ENCODE data around the gene ADAMTS18. TPM values are rescaled to one million over a fixed set of nuclear protein-coding genes. Genes with fewer than 3 reads are reported as not detected.
"Not testable (repeated sequence)": the region's sequence is repeated elsewhere in the genome, so short reads cannot be mapped to it uniquely, and the experiment has no call there.

ADAMTS18 gene
- total and polyA plus RNA-seq, 9 donors, result 0.05 to 2.3 (median 0.79) TPM; not detected in 1

- intact Hi-C loops (cut with DNase I), result no loop called here
- no peak overlapping the region for H3K27ac ChIP-seq
- H3K4me1 ChIP-seq (ENCODE audit: insufficient read depth), result no peaks in the 10 kb centered on the region
- TF ChIP-seq POLR2A (IDR thresholded peaks at IDR 0.05) (no peak), CTCF (IDR thresholded peaks at IDR 0.05) (no peak), EP300 (IDR thresholded peaks at IDR 0.05) (no peak)
- no peaks in the 10 kb centered on the region for H3K9me3 ChIP-seq
- no peak for DNase-seq
- 20 to 39% (median 34%) methylated on average over 2 of the region's 2 CpGs for WGBS, 3 donors
- H3K27me3 ChIP-seq, result no peaks in the 10 kb centered on the region
- H3K36me3 ChIP-seq, result no peaks in the 10 kb centered on the region
- H3K4me3 ChIP-seq, result no peak overlapping the region
Observed at GRCh38 chr16:77282345-77282744, 152.5 kb downstream of the ADAMTS18 start.

GRCh38 chr16:77279316-77279715 is 155.5 kb downstream of the ADAMTS18 start:
- intact Hi-C loops (cut with DNase I); H3K27ac ChIP-seq; H3K4me1 ChIP-seq (ENCODE audit: insufficient read depth); H3K4me3 ChIP-seq; DNase-seq; H3K27me3 ChIP-seq; H3K9me3 ChIP-seq; H3K36me3 ChIP-seq: not testable (repeated sequence)
- WGBS, 3 donors, result 39 to 48% (median 43%) methylated on average over 8 of the region's 8 CpGs

- Histone ChIP-seq H3K4me1 (ENCODE audit: insufficient read depth) (no peaks in the 10 kb centered on the region), H3K9me3 (no peaks in the 10 kb centered on the region), H3K36me3 (no peaks in the 10 kb centered on the region), H3K4me3 (no peak overlapping the region), H3K27me3 (no peaks in the 10 kb centered on the region), H3K27ac (no peak overlapping the region)
- DNase-seq, result no peak
- WGBS, 3 donors, result 89 to 95% (median 89%) methylated on average over 2 of the region's 2 CpGs
- intact Hi-C loops (cut with DNase I), result loop anchor here in 1 of 4 donors (1.0 kb wide), 1 partner anchor 32 kb away; no protein-coding TSS in a partner anchor
- no peak for TF ChIP-seq CTCF (IDR thresholded peaks at IDR 0.05)
- TF ChIP-seq EP300 (IDR thresholded peaks at IDR 0.05), result no peak
- TF ChIP-seq POLR2A (IDR thresholded peaks at IDR 0.05), result no peak
Observed at GRCh38 chr16:77277571-77277970, 157.3 kb downstream of the ADAMTS18 start.

GRCh38 chr16:77277141-77277540 is 157.7 kb downstream of the ADAMTS18 start:
- WGBS, 3 donors, result 43 to 80% (median 78%) methylated on average over 2 of the region's 2 CpGs
- Histone ChIP-seq H3K36me3 (no peaks in the 10 kb centered on the region), H3K4me1 (ENCODE audit: insufficient read depth) (no peaks in the 10 kb centered on the region), H3K4me3 (no peak overlapping the region), H3K27me3 (no peaks in the 10 kb centered on the region), H3K27ac (no peak overlapping the region), H3K9me3 (no peaks in the 10 kb centered on the region)
- intact Hi-C loops (cut with DNase I), result loop anchor here in 1 of 4 donors (1.0 kb wide), 1 partner anchor 32 kb away; no protein-coding TSS in a partner anchor
- TF ChIP-seq EP300 (IDR thresholded peaks at IDR 0.05), result no peak
- TF ChIP-seq CTCF (IDR thresholded peaks at IDR 0.05), result no peak
- no peak for TF ChIP-seq POLR2A (IDR thresholded peaks at IDR 0.05)
- no peak for DNase-seq

GRCh38 chr16:77276661-77277060 is 158.2 kb downstream of the ADAMTS18 start:
- no peak for DNase-seq
- WGBS, 3 donors, result 95 to 99% (median 97%) methylated on average over 2 of the region's 2 CpGs
- no peak overlapping the region for H3K4me3 ChIP-seq

GRCh38 chr16:77275303-77275702 is 159.5 kb downstream of the ADAMTS18 start:
- H3K4me3 ChIP-seq; H3K36me3 ChIP-seq; H3K27me3 ChIP-seq; H3K4me1 ChIP-seq (ENCODE audit: insufficient read depth); DNase-seq; intact Hi-C loops (cut with DNase I); H3K9me3 ChIP-seq; H3K27ac ChIP-seq: not testable (repeated sequence)
- 44 to 96% (median 65%) methylated on average over 2 of the region's 2 CpGs for WGBS, 3 donors

More at GRCh38 chr16:77276661-77277060, 158.2 kb downstream of the ADAMTS18 start:
- Histone ChIP-seq H3K9me3 (no peaks in the 10 kb centered on the region), H3K27me3 (no peaks in the 10 kb centered on the region), H3K36me3 (no peaks in the 10 kb centered on the region), H3K27ac (no peak overlapping the region), H3K4me1 (ENCODE audit: insufficient read depth) (no peaks in the 10 kb centered on the region)
- intact Hi-C loops (cut with DNase I), result loop anchor here in 1 of 4 donors (1.0 kb wide), 1 partner anchor 33 kb away; no protein-coding TSS in a partner anchor
- TF ChIP-seq POLR2A (IDR thresholded peaks at IDR 0.05) (no peak), EP300 (IDR thresholded peaks at IDR 0.05) (no peak), CTCF (IDR thresholded peaks at IDR 0.05) (no peak)
